ENCODE measurements around the gene NPHP4. TPM values are rescaled to one million over a fixed set of nuclear protein-coding genes. Genes with fewer than 3 reads are reported as not detected.
A peak's percentile ranks its signal among the peaks of the same experiment; 100 is the strongest.
"Not testable (repeated sequence)": the region's sequence is repeated elsewhere in the genome, so short reads cannot be mapped to it uniquely, and the experiment has no call there.

Gene NPHP4
- total RNA-seq, 1 donor from 2014 or later = 33.2 TPM

GRCh38 chr1:5854754-5855153 is 137.5 kb downstream of the NPHP4 start:
- no peaks in the 10 kb centered on the region for H3K36me3 Mint-ChIP-seq (ENCODE audit: low read depth)
- H3K27ac Mint-ChIP-seq (ENCODE audit: unreplicated experiment) = no peak overlapping the region
- no peak for DNase-seq (ENCODE audit: low read depth, low spot score)
- H3K4me3 Mint-ChIP-seq = no peak overlapping the region
- TF ChIP-seq CTCF (conservative IDR thresholded peaks at IDR 0.05) = no peak
- H3K4me1 Mint-ChIP-seq = peaks cover 4% of the 10 kb centered on the region
- no peaks in the 10 kb centered on the region for H3K27me3 Mint-ChIP-seq (ENCODE audit: low read depth)
- no peaks in the 10 kb centered on the region for H3K9me3 Mint-ChIP-seq

- not testable (repeated sequence) for H3K27me3 Mint-ChIP-seq (ENCODE audit: low read depth); DNase-seq (ENCODE audit: low read depth, low spot score); H3K9me3 Mint-ChIP-seq; H3K4me3 Mint-ChIP-seq; H3K27ac Mint-ChIP-seq (ENCODE audit: unreplicated experiment); H3K4me1 Mint-ChIP-seq; H3K36me3 Mint-ChIP-seq (ENCODE audit: low read depth)
Observed at GRCh38 chr1:5853858-5854257, 138.4 kb downstream of the NPHP4 start.

GRCh38 chr1:5850503-5850902 is 141.7 kb downstream of the NPHP4 start:
- no peak for DNase-seq (ENCODE audit: low read depth, low spot score)
- H3K4me3 Mint-ChIP-seq = no peak overlapping the region
- peaks cover 8% of the 10 kb centered on the region for H3K4me1 Mint-ChIP-seq
- no peaks in the 10 kb centered on the region for H3K36me3 Mint-ChIP-seq (ENCODE audit: low read depth)
- H3K27me3 Mint-ChIP-seq (ENCODE audit: low read depth) = peaks cover 11% of the 10 kb centered on the region
- H3K9me3 Mint-ChIP-seq = no peaks in the 10 kb centered on the region
- no peak overlapping the region for H3K27ac Mint-ChIP-seq (ENCODE audit: unreplicated experiment)
- TF ChIP-seq CTCF (conservative IDR thresholded peaks at IDR 0.05) = no peak

GRCh38 chr1:5849550-5849949 is 142.7 kb downstream of the NPHP4 start:
- peak overlapping the region; percentile 1 for H3K27ac Mint-ChIP-seq (ENCODE audit: unreplicated experiment)
- peaks cover 11% of the 10 kb centered on the region for H3K27me3 Mint-ChIP-seq (ENCODE audit: low read depth)
- DNase-seq (ENCODE audit: low read depth, low spot score) = no peak
- H3K9me3 Mint-ChIP-seq = no peaks in the 10 kb centered on the region
- peaks cover 8% of the 10 kb centered on the region for H3K4me1 Mint-ChIP-seq
- no peak for TF ChIP-seq CTCF (conservative IDR thresholded peaks at IDR 0.05)
- no peak overlapping the region for H3K4me3 Mint-ChIP-seq
- no peaks in the 10 kb centered on the region for H3K36me3 Mint-ChIP-seq (ENCODE audit: low read depth)

GRCh38 chr1:5847013-5847659 is 145.1 kb downstream of the NPHP4 start:
- no peak overlapping the region for H3K27ac Mint-ChIP-seq (ENCODE audit: unreplicated experiment)
- H3K36me3 Mint-ChIP-seq (ENCODE audit: low read depth) = no peaks in the 10 kb centered on the region
- DNase-seq (ENCODE audit: low read depth, low spot score) = peak; percentile 61
- peaks cover 11% of the 10 kb centered on the region for H3K27me3 Mint-ChIP-seq (ENCODE audit: low read depth)
- H3K4me1 Mint-ChIP-seq = peaks cover 4% of the 10 kb centered on the region
- no peak for TF ChIP-seq CTCF (conservative IDR thresholded peaks at IDR 0.05)
- no peaks in the 10 kb centered on the region for H3K9me3 Mint-ChIP-seq
- H3K4me3 Mint-ChIP-seq = no peak overlapping the region

- no peak overlapping the region for H3K4me3 Mint-ChIP-seq
- peaks cover 4% of the 10 kb centered on the region for H3K4me1 Mint-ChIP-seq
- H3K9me3 Mint-ChIP-seq = no peaks in the 10 kb centered on the region
- peaks cover 11% of the 10 kb centered on the region for H3K27me3 Mint-ChIP-seq (ENCODE audit: low read depth)
- H3K27ac Mint-ChIP-seq (ENCODE audit: unreplicated experiment) = no peak overlapping the region
- no peak for TF ChIP-seq CTCF (conservative IDR thresholded peaks at IDR 0.05)
- H3K36me3 Mint-ChIP-seq (ENCODE audit: low read depth) = no peaks in the 10 kb centered on the region
- DNase-seq (ENCODE audit: low read depth, low spot score) = no peak
Observed at GRCh38 chr1:5845376-5845775, 146.8 kb downstream of the NPHP4 start.

Data from neural crest cell (in vitro differentiated cells).